ENCODE data around the gene TRIM31. TPM values are rescaled to one million over a fixed set of nuclear protein-coding genes. Genes with fewer than 3 reads are reported as not detected.

Gene TRIM31
- total and polyA plus RNA-seq, 2 of the 4 experiments (the other 2 are of a cell fraction) = not detected

DNA sequence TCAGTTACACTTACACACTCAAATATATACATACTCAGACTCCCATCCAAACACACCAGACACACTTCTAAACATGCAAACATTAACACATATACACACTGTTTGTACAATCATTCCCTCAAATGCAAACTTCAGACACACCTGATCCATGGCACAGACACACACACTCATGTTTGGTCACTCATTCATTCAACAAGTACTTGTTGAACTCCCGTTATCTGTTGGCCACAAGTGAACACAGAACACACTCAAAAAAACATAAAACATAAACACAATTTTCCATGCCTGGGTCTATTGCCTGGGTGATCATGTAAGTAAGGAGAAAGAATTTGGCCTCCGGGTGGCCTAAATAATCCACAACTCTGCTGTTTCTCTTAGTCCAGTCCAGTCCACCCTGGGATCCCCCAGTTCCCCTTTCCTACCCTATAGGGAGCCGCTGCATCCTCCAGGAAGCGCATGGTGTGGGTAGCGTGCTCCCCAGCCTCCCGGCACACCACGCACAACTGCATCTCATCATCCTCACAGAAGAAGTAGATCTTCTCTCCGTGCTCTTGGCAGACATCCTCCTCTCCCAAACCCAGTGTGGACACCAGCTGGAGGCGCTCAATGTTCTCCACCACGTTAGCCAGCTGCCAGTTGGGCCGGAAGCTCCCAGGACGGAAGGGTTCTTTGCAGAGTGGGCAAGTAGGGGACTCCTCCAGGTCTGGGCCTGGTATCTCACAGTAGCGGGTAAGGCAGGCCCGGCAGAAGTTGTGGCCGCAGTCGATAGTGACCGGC is 47.3 kb upstream of the TRIM31 start:
- H3K4me1 ChIP-seq (ENCODE audit: control insufficient read depth, insufficient read depth, low read length) = no peaks in the 10 kb centered on the region

More for the DNA sequence above, 47.3 kb upstream of the TRIM31 start:
- no peak overlapping the region for H3K23ac ChIP-seq (ENCODE audit: low read depth, low read length)
- H3K27ac ChIP-seq (ENCODE audit: insufficient read depth, low read length) = no peak overlapping the region
- no peaks in the 10 kb centered on the region for H4K20me1 ChIP-seq (ENCODE audit: insufficient read depth, low read length)
- H3K9ac ChIP-seq (ENCODE audit: low read depth, low read length) = no peak overlapping the region
- no peaks in the 10 kb centered on the region for H3K36me3 ChIP-seq (ENCODE audit: control insufficient read depth, insufficient read depth, low read length)
- H2BK5ac ChIP-seq (ENCODE audit: low read depth, low read length, poor library complexity, severe bottlenecking) = no peak overlapping the region
- no peak overlapping the region for H3K14ac ChIP-seq (replicated peaks; ENCODE audit: low read depth, low read length)
- no peak for DNase-seq
- TF ChIP-seq, protein P1, sequence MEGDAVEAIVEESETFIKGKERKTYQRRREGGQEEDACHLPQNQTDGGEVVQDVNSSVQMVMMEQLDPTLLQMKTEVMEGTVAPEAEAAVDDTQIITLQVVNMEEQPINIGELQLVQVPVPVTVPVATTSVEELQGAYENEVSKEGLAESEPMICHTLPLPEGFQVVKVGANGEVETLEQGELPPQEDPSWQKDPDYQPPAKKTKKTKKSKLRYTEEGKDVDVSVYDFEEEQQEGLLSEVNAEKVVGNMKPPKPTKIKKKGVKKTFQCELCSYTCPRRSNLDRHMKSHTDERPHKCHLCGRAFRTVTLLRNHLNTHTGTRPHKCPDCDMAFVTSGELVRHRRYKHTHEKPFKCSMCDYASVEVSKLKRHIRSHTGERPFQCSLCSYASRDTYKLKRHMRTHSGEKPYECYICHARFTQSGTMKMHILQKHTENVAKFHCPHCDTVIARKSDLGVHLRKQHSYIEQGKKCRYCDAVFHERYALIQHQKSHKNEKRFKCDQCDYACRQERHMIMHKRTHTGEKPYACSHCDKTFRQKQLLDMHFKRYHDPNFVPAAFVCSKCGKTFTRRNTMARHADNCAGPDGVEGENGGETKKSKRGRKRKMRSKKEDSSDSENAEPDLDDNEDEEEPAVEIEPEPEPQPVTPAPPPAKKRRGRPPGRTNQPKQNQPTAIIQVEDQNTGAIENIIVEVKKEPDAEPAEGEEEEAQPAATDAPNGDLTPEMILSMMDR (conservative IDR thresholded peaks at IDR 0.05; ENCODE audit: low read depth, low read length) = no peak
- TF ChIP-seq MXI1 (IDR thresholded peaks at IDR 0.05; ENCODE audit: borderline replicate concordance, low read depth, low read length) (no peak), MAZ (IDR thresholded peaks at IDR 0.05; ENCODE audit: borderline replicate concordance, low read depth, low read length) (no peak), BHLHE40 (IDR thresholded peaks at IDR 0.05; ENCODE audit: low read depth, low read length) (no peak), RAD21 (IDR thresholded peaks at IDR 0.05; ENCODE audit: low read length) (no peak)
- TF ChIP-seq, protein P2, sequence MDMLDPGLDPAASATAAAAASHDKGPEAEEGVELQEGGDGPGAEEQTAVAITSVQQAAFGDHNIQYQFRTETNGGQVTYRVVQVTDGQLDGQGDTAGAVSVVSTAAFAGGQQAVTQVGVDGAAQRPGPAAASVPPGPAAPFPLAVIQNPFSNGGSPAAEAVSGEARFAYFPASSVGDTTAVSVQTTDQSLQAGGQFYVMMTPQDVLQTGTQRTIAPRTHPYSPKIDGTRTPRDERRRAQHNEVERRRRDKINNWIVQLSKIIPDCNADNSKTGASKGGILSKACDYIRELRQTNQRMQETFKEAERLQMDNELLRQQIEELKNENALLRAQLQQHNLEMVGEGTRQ (IDR thresholded peaks at IDR 0.05; ENCODE audit: low read depth, low read length) = no peak
- no peaks in the 10 kb centered on the region for H3K79me1 ChIP-seq (ENCODE audit: low read depth in 1 of 2, low read length in 2 of 2)
- H3K9me3 ChIP-seq (ENCODE audit: control insufficient read depth, insufficient read depth, low read length) = no peaks in the 10 kb centered on the region
- dilution Hi-C loops (cut with HindIII; ENCODE audit: low sequenced_read_pairs, unreplicated experiment) (no loop called here), in situ Hi-C loops (cut with MboI; ENCODE audit: low sequenced_read_pairs) (no loop called here), intact Hi-C loops (cut with micrococcal nuclease) (no loop called here)
- no TSS peak for BruUV-seq (replicated peaks)
- 78% methylated on average over 6 of the region's 17 CpGs; no CpG with 5 or more reads in 1 of the 2 experiments for WGBS, 2 experiments (ENCODE audit: extremely low coverage in 2 of 2, insufficient read length in 1 of 2)
- no peak overlapping the region for H4K5ac ChIP-seq (ENCODE audit: low read depth, low read length)
- no peak overlapping the region for H3K4me2 ChIP-seq (ENCODE audit: low read depth, low read length)
- H2AFZ ChIP-seq (replicated peaks; ENCODE audit: low read length, poor library complexity) = no peak overlapping the region
- CTCF ChIA-PET = no interaction called here
- no peak overlapping the region for H2BK20ac ChIP-seq (ENCODE audit: low read depth, low read length)
- H2BK15ac ChIP-seq (ENCODE audit: low read depth, low read length) = no peak overlapping the region
- no peak overlapping the region for H2AK5ac ChIP-seq (ENCODE audit: low read depth, low read length)
- no peak overlapping the region for H4K91ac ChIP-seq (ENCODE audit: insufficient read depth, low read depth, low read length)
- H3K4ac ChIP-seq (ENCODE audit: low read depth, low read length) = no peak overlapping the region
- H2AK9ac ChIP-seq (replicated peaks; ENCODE audit: low read depth, low read length, poor library complexity) = no peak overlapping the region
- H3K4me3 ChIP-seq (ENCODE audit: insufficient read depth, low read depth, low read length) = no peak overlapping the region
- H3K18ac ChIP-seq (ENCODE audit: low read depth, low read length) = no peak overlapping the region
- H3K56ac ChIP-seq (ENCODE audit: extremely low read depth, insufficient read depth, low read length) = no peak overlapping the region
- no peaks in the 10 kb centered on the region for H3K9me1 ChIP-seq (ENCODE audit: insufficient read depth, low read length)
- H3K27me3 ChIP-seq (ENCODE audit: control insufficient read depth, insufficient read depth, low read length) = peaks cover 27% of the 10 kb centered on the region; the same call in 1 of the 2 replicates
- no peak overlapping the region for H2BK120ac ChIP-seq (ENCODE audit: low read depth, low read length)
- POLR2A ChIA-PET (ENCODE audit: unreplicated experiment) = no interaction called here
- ATAC-seq (ENCODE audit: low read depth) = no peak
- H4K8ac ChIP-seq (ENCODE audit: low read depth in 2 of 2, low read length in 2 of 2) = no peak overlapping the region
